Gastrocnemius medialis (tissue), 4 donors: Measurements from ENCODE around the gene DIPK1A. TPM values are rescaled to one million over a fixed set of nuclear protein-coding genes. Genes with fewer than 3 reads are reported as not detected.
A peak's percentile ranks its signal among the peaks of the same experiment; 100 is the strongest.

Experiments used
- ATAC-seq, 2 donors: fragments of 150-250 bp; one replicate each; pipeline ENCODE4 v1.9.1; 2016
- DNase-seq, 2 donors: peaks; one replicate each; pipeline ENCODE4 v3.0.0-alpha.2; 2019
- H3K27ac ChIP-seq, 4 donors: fragments of 200-600 bp; sonication (generic); 1 replicate in 1 of 4; 2 replicates in 3 of 4; pipeline ENCODE4 v1.5.1; 2016 to 2018; ENCODE audit warnings: mild to moderate bottlenecking in 2 of 4, moderate library complexity in 1 of 4
- H3K27me3 ChIP-seq, 3 donors: fragments of 200-600 bp; sonication (generic) in 2 of 3; 1 replicate in 1 of 3; 2 replicates in 2 of 3; pipeline versions ENCODE4 v1.5.1 to v1.6.0; 2016 to 2019; ENCODE audit warnings: mild to moderate bottlenecking in 1 of 3, moderate library complexity in 1 of 3
- H3K36me3 ChIP-seq, 2 donors: fragments of 200-600 bp; sonication (generic) in 1 of 2; one replicate each; pipeline ENCODE4 v1.5.1; 2017 to 2018
- H3K4me1 ChIP-seq, 2 donors: fragments of 200-600 bp; sonication (generic) in 1 of 2; one replicate each; pipeline ENCODE4 v1.5.1; 2016 to 2017; ENCODE audit warnings: mild to moderate bottlenecking in 2 of 2
- H3K4me3 ChIP-seq, 4 donors: fragments of 200-600 bp; sonication (generic) in 3 of 4; 1 replicate in 1 of 4; 2 replicates in 3 of 4; pipeline ENCODE4 v1.5.1; 2016 to 2019; ENCODE audit warnings: mild to moderate bottlenecking in 2 of 4
- H3K9me3 ChIP-seq, 3 donors: fragments of 200-600 bp; sonication (generic) in 2 of 3; 1 replicate in 1 of 3; 2 replicates in 2 of 3; pipeline ENCODE4 v1.5.1; 2016 to 2019
- POLR2A ChIP-seq, 2 donors: fragments of 450-650 bp; IDR thresholded peaks; one replicate each; pipeline ENCODE4 v1.6.1; 2017; ENCODE audit warnings: antibody characterized with exemption in 2 of 2, mild to moderate bottlenecking in 2 of 2, moderate library complexity in 2 of 2
- in situ Hi-C, 4 donors: fragments of 200-750 bp; cut with MboI; loops; one replicate each; pipeline versions ENCODE4 v1.15.0 to v1.8.0; 2017; ENCODE audit warnings: low sequenced_read_pairs in 4 of 4
- intact Hi-C: fragments of 100-400 bp; cut with DNase I; formaldehyde crosslinking; loops from one replicate; pipeline ENCODE4 v1.15.1; 2023; ENCODE audit warnings: low total_unique reads
- total RNA-seq, 4 donors: library from RNA; depleted of rRNA; stranded (reverse); fragments of >200 nt; gene quantifications; one replicate each; pipeline versions ENCODE4 v1.1.0 to v1.2.3, GENCODE V29; 2016
- TF ChIP-seq, protein P1 (sequence below), 5 experiments: fragments of 450-650 bp in 3 of 5; fragments of 200-600 bp in 2 of 5; sonication (generic) in 2 of 5; IDR thresholded peaks in 4 of 5; conservative IDR thresholded peaks in 1 of 5; 1 replicate in 4 of 5; 2 replicates in 1 of 5; pipeline ENCODE4 v1.5.1; 2016 to 2019; ENCODE audit warnings: antibody characterized with exemption in 5 of 5, mild to moderate bottlenecking in 3 of 5, moderate library complexity in 3 of 5

The DIPK1A gene
- total RNA-seq, 4 donors from 2014 or later = 3.3 to 9.2 (median 4.7) TPM

DNA sequence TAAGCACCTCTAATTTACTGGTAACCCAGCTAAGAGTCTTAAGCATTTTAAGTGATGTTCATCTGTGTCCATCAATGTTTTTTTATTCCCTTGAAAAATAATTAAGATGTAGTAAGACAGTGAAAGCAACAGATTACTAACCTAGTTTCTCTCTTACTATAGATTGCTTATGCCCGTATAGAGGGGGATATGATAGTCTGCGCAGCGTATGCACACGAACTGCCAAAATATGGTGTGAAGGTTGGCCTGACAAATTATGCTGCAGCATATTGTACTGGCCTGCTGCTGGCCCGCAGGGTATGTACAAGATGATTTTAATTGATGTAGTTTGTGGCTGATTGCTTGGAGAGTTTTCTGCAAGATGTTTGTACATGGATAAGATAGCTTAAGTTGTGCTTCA lies 126.6 kb downstream of the DIPK1A start:
- no peak for ATAC-seq
- intact Hi-C loops = no loop called here
- no peaks in the 10 kb centered on the region for H3K27me3 ChIP-seq
- TF ChIP-seq, protein P1, sequence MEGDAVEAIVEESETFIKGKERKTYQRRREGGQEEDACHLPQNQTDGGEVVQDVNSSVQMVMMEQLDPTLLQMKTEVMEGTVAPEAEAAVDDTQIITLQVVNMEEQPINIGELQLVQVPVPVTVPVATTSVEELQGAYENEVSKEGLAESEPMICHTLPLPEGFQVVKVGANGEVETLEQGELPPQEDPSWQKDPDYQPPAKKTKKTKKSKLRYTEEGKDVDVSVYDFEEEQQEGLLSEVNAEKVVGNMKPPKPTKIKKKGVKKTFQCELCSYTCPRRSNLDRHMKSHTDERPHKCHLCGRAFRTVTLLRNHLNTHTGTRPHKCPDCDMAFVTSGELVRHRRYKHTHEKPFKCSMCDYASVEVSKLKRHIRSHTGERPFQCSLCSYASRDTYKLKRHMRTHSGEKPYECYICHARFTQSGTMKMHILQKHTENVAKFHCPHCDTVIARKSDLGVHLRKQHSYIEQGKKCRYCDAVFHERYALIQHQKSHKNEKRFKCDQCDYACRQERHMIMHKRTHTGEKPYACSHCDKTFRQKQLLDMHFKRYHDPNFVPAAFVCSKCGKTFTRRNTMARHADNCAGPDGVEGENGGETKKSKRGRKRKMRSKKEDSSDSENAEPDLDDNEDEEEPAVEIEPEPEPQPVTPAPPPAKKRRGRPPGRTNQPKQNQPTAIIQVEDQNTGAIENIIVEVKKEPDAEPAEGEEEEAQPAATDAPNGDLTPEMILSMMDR (IDR thresholded peaks at IDR 0.05 in 4 of 5, conservative IDR thresholded peaks at IDR 0.05 in 1 of 5) = no peak
- TF ChIP-seq POLR2A (IDR thresholded peaks at IDR 0.05) = no peak
- no peaks in the 10 kb centered on the region for H3K9me3 ChIP-seq
- H3K4me3 ChIP-seq = no peak overlapping the region
- H3K27ac ChIP-seq = peak overlapping the region in 2 of 4 donors; percentile 93 to 96
- DNase-seq = no peak
- in situ Hi-C loops = loop anchor here in 1 of 4 donors (25.0 kb wide), 1 partner anchor 353 kb away; the partner anchor contains the start of genes CCDC18 and TMED5
- peaks cover 37 to 40% of the 10 kb centered on the region in 2 donors for H3K4me1 ChIP-seq
- peaks cover 0 to 63% of the 10 kb centered on the region in 2 donors for H3K36me3 ChIP-seq

DNA sequence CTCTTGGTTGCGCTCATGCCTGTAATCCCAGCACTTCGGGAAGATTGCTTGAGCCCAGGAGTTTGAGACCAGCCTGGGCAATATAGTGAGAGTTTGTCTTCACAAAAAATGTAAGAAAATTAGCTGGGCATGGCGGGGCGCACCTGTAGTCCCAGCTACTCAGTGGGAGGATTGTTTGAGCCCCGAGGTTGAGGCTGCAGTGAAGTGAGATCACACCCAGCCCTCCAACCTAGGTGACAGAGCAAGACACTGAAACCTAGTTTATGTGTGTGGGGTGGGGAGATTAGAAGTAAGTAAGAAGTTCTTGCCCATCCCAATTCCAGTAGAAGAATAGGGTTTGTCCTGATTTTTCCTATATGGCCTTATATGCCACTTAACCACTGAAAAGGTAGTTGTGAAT lies 127.4 kb downstream of the DIPK1A start:
- in situ Hi-C loops (loop anchor here in 1 of 4 donors (25.0 kb wide), 1 partner anchor 353 kb away; the partner anchor contains the start of genes CCDC18 and TMED5), intact Hi-C loops (no loop called here)
- peaks cover 31 to 32% of the 10 kb centered on the region in 2 donors for H3K4me1 ChIP-seq
- peak overlapping the region; percentile 93 to 97 (median 95) for H3K27ac ChIP-seq
- ATAC-seq = no peak
- no peaks in the 10 kb centered on the region for H3K9me3 ChIP-seq
- TF ChIP-seq POLR2A (IDR thresholded peaks at IDR 0.05) = no peak
- H3K27me3 ChIP-seq = no peaks in the 10 kb centered on the region
- no peak for DNase-seq
- H3K36me3 ChIP-seq = peaks cover 0 to 56% of the 10 kb centered on the region in 2 donors
- peak overlapping the region in 3 of 4 donors; percentile 90 to 95 (median 90) for H3K4me3 ChIP-seq

DNA sequence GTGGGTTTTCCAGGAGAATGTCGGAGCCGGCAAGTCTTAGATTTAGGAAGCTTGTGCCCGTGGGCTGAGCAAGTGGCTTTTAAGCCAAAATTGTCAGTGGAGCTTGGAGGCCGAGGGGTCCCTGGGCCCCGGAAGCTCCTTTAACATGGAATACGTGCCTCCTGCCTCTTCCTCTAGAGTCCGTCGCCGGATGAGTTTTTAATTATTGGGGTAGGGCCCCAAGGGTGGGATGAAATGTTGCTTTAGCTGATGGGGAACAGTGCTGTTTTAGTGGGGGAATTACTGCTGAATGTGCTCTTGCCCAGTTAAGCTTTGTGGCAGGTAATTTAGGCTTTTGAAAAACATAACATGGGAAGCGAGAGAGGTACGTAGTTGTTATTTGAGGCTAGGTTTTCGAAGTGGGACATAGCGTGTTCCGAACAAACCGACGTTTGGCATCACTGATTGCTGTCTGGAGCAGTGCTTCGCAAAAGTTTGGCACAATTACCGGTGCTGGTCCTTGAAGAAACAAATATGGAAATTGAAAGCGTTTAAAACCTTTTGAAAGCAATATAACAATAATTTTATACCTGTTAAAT lies 128.6 kb downstream of the DIPK1A start:
- in situ Hi-C loops (loop anchor here in 1 of 4 donors (25.0 kb wide), 1 partner anchor 355 kb away; the partner anchor contains the start of genes CCDC18 and TMED5), intact Hi-C loops (loop anchor here (1.0 kb wide), 2 partner anchors 47 to 348 kb away; partner anchors contain the start of genes CCDC18, EVI5 and TMED5)
- peaks cover 21% of the 10 kb centered on the region in 2 donors for H3K4me1 ChIP-seq
- H3K4me3 ChIP-seq = peak overlapping the region; percentile 90 to 95 (median 92)
- H3K36me3 ChIP-seq = peaks cover 0 to 44% of the 10 kb centered on the region in 2 donors
- TF ChIP-seq POLR2A (IDR thresholded peaks at IDR 0.05) = no peak
- TF ChIP-seq, protein P1 (IDR thresholded peaks at IDR 0.05 in 4 of 5, conservative IDR thresholded peaks at IDR 0.05 in 1 of 5) = no peak
- no peak for DNase-seq
- H3K9me3 ChIP-seq = no peaks in the 10 kb centered on the region
- H3K27ac ChIP-seq = peak overlapping the region; percentile 93 to 97 (median 95)
- H3K27me3 ChIP-seq = no peaks in the 10 kb centered on the region
- ATAC-seq = peak; percentile 12 to 42

DNA sequence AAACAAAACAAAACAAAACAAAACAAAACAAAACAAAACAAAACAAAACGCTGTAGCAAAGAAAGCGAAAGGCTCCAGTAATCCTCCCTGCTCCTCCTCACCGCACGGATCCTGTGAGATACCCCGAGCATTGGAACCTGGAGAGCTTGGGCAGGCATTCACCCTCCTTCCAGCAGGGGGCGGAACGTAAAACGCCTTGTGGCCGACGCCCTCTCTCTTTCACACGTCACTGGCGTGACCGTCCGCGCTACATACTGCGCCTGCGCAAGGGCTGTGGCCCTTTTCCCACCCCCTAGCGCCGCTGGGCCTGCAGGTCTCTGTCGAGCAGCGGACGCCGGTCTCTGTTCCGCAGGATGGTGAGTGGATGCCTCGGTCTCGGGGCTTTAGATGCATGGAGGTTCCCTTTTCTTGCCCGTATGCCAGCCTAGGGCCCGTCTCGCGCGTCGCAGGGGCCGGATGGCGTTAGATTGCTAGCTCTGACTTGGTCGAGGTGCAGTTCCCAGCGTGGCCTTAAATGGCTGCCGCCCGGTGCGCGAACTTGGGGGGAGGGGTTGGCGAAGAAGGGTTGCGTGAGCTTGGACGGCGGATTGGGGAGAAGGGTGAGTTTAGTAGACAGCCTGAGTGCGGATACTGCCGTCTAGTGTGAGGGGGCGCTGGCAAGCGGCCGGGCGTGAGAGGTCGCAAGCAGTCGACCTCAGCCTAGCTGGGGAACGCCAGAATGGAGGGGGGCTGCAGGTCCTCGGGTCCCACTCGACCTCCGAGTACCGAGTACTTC lies 129.3 kb downstream of the DIPK1A start, which contains the start of gene RPL5:
Gene RPL5 (plus strand): TSS at position 279 of the 775 bp plus-strand sequence. CDS start 75 bp downstream, at position 354.
- Histone ChIP-seq H3K36me3 (peaks cover 0 to 37% of the 10 kb centered on the region in 2 donors), H3K9me3 (no peaks in the 10 kb centered on the region), H3K4me3 (peak within 1 kb of the TSS; percentile 90 to 95 (median 92)), H3K27me3 (no peaks in the 10 kb centered on the region), H3K27ac (peak within 1 kb of the TSS; percentile 93 to 97 (median 95)), H3K4me1 (peaks cover 21% of the 10 kb centered on the region in 2 donors)
- DNase-seq (peak; percentile 89 to 96), ATAC-seq (peak; percentile 97 to 98)
- TF ChIP-seq, protein P1 (IDR thresholded peaks at IDR 0.05 in 4 of 5, conservative IDR thresholded peaks at IDR 0.05 in 1 of 5) = peak; percentile 82 to 97 (median 93)
- peak; percentile 92 for TF ChIP-seq POLR2A (IDR thresholded peaks at IDR 0.05)
- in situ Hi-C loops = loop anchor here in 1 of 4 donors (25.0 kb wide), 1 partner anchor 355 kb away; the partner anchor contains the start of genes CCDC18 and TMED5
- intact Hi-C loops = loop anchor here (1.0 kb wide), 2 partner anchors 47 to 348 kb away; partner anchors contain the start of genes CCDC18, EVI5 and TMED5
